Measurements from ENCODE around the gene SPAG6. TPM values are rescaled to one million over a fixed set of nuclear protein-coding genes. Genes with fewer than 3 reads are reported as not detected.
A peak's percentile ranks its signal among the peaks of the same experiment; 100 is the strongest.
"Not testable (repeated sequence)": the region's sequence is repeated elsewhere in the genome, so short reads cannot be mapped to it uniquely, and the experiment has no call there.

The SPAG6 gene
- total RNA-seq, 4 donors from 2014 or later = not detected

DNA sequence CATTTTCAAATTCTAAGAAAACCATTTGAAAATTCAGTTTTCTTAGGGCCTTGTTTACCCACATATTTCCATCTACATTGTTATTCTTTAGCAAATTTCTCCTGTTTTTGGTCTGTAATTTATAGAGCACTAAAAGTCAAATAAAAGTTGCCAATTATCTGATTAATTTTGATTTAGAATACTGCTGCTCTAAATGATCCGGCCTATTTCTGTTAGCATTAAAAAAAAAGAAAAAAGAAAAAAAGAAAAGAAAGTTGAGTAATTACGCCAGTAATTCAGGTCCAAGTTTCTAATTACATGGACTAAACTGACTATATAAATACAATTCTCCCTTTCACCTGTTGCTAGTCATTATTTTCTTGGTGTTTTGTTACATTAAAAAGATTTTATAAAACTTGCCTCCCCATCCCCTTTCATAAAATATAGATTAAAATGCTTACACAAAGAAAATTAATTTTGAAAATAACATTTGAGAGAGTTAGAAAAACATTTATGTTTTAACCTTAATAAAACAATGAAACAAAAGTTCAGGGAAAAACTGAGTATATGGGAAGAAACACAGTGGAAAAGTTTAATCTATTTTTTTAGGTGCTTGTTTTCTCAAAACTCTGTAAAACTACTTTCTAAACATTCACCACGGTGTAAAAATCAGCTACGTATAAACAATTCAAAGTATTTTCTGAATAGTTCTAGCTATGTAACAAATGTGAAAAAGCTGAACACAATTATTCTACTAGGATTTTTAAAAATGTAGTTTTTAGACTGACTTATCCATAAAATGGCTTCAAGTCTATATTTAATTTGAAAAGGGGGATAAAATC lies 35.9 kb upstream of the SPAG6 start:
- WGBS, 2 donors = 91 to 95% methylated on average over 4 of the region's 4 CpGs
- no peak for TF ChIP-seq POLR2A (IDR thresholded peaks at IDR 0.05)
- Histone ChIP-seq H3K4me1 (no peaks in the 10 kb centered on the region), H3K4me3 (no peak overlapping the region), H3K9me3 (no peaks in the 10 kb centered on the region), H3K36me3 (no peaks in the 10 kb centered on the region), H3K27me3 (no peaks in the 10 kb centered on the region), H3K27ac (no peak overlapping the region)
- DNase-seq (ENCODE audit: low spot score in 2 of 2) = no peak

DNA sequence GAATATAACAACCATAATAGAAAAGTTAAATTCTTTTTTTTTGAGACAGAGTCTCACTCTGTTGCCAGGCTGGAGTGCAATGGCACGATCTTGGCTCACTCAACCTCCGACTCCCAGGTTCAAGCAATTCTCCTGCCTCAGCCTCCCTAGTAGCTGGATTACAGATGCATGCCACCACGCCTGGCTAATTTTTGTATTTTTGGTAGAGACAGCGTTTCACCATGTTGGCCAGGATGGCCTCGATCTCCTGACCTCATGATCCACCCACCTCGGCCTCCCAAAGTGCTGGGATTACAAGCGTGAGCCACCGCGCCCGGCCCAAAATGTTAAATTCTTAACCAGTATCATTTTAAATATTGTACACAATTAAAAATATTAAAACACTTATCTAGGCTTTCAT lies 35.3 kb upstream of the SPAG6 start:
- not testable (repeated sequence) for H3K4me3 ChIP-seq; H3K27ac ChIP-seq; DNase-seq (ENCODE audit: low spot score in 2 of 2); H3K27me3 ChIP-seq; H3K9me3 ChIP-seq; H3K4me1 ChIP-seq; H3K36me3 ChIP-seq
- 94 to 96% methylated on average over 10 of the region's 10 CpGs for WGBS, 2 donors

DNA sequence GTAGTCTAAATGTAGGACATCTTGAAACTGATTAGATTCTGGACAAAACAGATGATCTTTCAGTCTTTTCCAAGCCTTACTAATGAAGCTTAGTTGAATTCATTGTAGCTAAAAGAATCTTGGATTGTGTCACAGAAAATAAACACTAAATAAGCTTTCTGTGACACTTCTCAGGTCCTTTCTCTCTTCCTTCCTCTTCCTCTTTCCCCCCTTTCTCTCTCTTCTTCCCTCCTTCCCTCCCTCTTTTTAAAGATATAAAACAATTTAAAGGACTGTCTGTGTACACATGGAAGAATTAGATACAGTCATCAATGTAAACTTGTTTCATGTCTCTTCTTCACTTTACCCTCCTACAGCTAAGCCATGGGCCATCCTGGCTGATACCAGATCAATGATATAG lies 34.4 kb upstream of the SPAG6 start:
- H3K27ac ChIP-seq = no peak overlapping the region
- H3K36me3 ChIP-seq = no peaks in the 10 kb centered on the region
- DNase-seq (ENCODE audit: low spot score in 2 of 2) = no peak
- H3K4me3 ChIP-seq = no peak overlapping the region
- TF ChIP-seq, protein P1, sequence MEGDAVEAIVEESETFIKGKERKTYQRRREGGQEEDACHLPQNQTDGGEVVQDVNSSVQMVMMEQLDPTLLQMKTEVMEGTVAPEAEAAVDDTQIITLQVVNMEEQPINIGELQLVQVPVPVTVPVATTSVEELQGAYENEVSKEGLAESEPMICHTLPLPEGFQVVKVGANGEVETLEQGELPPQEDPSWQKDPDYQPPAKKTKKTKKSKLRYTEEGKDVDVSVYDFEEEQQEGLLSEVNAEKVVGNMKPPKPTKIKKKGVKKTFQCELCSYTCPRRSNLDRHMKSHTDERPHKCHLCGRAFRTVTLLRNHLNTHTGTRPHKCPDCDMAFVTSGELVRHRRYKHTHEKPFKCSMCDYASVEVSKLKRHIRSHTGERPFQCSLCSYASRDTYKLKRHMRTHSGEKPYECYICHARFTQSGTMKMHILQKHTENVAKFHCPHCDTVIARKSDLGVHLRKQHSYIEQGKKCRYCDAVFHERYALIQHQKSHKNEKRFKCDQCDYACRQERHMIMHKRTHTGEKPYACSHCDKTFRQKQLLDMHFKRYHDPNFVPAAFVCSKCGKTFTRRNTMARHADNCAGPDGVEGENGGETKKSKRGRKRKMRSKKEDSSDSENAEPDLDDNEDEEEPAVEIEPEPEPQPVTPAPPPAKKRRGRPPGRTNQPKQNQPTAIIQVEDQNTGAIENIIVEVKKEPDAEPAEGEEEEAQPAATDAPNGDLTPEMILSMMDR (IDR thresholded peaks at IDR 0.05) = no peak
- H3K4me1 ChIP-seq = peaks cover 0 to 8% (median 3%) of the 10 kb centered on the region in 4 donors
- no peaks in the 10 kb centered on the region for H3K9me3 ChIP-seq
- no peaks in the 10 kb centered on the region for H3K27me3 ChIP-seq

DNA sequence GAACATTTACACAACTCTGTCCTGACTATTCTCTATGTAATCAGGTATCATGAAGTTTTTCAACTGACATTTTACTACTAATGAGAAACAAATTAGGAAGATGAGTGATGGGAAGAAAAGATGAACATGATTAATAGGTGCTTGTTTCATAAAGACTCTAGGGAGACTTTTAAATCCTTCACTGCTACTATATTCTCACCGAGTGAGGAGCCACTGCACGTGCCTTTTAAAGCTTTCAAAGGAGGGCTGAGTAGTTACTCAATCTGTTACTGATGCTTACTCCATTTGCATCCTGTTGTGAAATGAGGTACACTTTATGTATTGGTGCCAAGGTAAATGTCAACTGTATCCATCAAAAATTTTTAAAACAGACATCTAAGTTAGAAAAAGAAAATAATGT lies 30.4 kb upstream of the SPAG6 start:
- Histone ChIP-seq H3K4me1 (peaks cover 0 to 37% (median 11%) of the 10 kb centered on the region in 4 donors), H3K9me3 (no peaks in the 10 kb centered on the region), H3K27ac (no peak overlapping the region), H3K27me3 (no peaks in the 10 kb centered on the region), H3K4me3 (no peak overlapping the region), H3K36me3 (no peaks in the 10 kb centered on the region)
- TF ChIP-seq EP300 (IDR thresholded peaks at IDR 0.05) = no peak
- no peak for DNase-seq (ENCODE audit: low spot score in 2 of 2)
- 56 to 59% methylated on average over 2 of the region's 2 CpGs for WGBS, 2 donors

DNA sequence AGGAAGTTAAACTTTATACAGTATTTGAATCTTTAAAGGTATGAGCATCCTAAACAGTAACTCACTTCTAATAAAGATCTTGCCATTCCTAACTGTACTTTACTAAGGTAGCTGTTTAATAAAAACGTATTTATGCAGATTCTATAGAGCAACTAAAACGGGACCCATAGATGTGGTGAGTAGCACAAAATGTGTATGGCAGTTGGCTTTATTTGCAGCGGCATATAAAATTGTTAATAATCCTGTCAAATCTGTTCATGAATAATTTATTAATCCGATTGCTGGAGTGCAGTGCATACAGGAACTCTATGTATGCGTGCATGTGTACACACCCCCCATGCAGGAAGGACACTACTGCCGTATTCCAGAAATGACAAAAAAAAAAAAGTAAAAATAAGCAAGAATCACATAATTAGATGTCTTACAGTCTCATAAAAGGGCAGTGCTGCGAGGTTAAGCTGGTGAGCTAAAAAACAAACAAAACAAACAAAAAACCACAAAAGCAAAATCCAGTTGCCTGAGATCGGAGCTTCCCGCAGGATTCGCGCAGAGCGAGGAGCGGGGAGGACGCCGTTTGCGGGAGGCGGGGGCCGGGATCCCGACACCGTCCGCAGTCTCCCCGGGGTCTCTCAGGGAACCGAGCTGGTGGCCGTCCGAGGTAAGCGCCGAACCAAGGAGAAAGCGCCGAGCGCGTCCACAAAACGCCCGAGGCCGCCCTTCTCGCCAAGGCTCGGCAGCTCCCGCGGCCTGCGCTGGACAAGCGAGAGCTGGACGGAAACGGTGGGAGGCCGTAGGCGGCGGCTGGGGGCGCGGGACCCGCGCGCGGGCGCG lies 29.6 kb upstream of the SPAG6 start:
- Histone ChIP-seq H3K9me3 (no peaks in the 10 kb centered on the region), H3K4me3 (peak overlapping the region; percentile 64 to 90 (median 84)), H3K27me3 (no peaks in the 10 kb centered on the region), H3K4me1 (peaks cover 0 to 40% (median 11%) of the 10 kb centered on the region in 4 donors), H3K27ac (peak overlapping the region; percentile 94 to 97 (median 96)), H3K36me3 (no peaks in the 10 kb centered on the region)
- TF ChIP-seq, protein P1 (IDR thresholded peaks at IDR 0.05) = no peak
- TF ChIP-seq EP300 (IDR thresholded peaks at IDR 0.05) (no peak), POLR2A (IDR thresholded peaks at IDR 0.05) (no peak)
- 1% methylated on average over 44 to 52 of the region's 53 CpGs for WGBS, 2 donors
- DNase-seq (ENCODE audit: low spot score in 2 of 2) = peak in 1 of 2 donors; percentile 14

DNA sequence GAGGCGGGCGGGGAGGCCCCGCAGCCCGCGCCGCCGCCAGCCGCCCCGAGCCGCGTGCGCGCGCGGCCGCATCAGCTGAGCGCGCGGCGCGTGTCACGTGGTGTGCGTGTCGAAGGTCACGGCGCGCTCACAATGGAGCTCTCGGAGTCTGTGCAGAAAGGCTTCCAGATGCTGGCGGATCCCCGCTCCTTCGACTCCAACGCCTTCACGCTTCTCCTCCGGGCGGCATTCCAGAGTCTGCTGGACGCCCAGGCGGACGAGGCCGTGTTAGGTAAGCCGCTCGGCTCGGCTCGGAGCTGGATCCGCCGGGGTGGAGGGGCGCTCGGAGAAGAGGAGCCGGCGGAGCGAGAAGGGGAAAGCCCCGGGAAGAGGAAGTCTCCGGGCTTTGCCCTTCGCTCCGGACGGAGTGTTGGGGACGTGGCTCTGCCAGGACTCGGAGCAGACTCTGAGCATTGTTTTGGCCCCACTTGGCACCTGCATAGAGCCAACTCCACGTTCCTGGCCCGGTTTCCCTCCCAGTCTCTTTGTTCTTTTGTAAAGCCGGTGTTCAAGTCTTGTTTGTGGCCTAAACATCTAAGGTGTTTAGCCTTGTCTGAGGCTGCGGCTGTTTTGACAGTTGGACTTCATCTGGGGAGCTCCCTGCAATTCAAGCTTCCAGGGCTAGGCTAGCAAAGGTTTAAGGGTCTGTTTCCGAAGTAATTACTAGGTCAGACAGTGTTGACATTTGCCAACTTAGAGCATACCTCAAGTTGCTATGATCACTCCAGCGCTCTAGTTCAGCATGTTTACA lies 28.8 kb upstream of the SPAG6 start, which contains the start of gene COMMD3:
TSS of gene COMMD3 (plus strand) at position 103 of the 790 bp plus-strand sequence. CDS start at position 133, 30 bp downstream.
- peak within 1 kb of the TSS; percentile 94 to 97 (median 96) for H3K27ac ChIP-seq
- TF ChIP-seq, protein P1 (IDR thresholded peaks at IDR 0.05) = peak in 1 of 5 experiments; percentile 19
- TF ChIP-seq POLR2A (IDR thresholded peaks at IDR 0.05) = peak; percentile 85 to 95
- TF ChIP-seq EP300 (IDR thresholded peaks at IDR 0.05) = peak in 1 of 2 donors; percentile 96
- peak; percentile 81 to 85 for DNase-seq (ENCODE audit: low spot score in 2 of 2)
- H3K4me3 ChIP-seq = peak within 1 kb of the TSS; percentile 64 to 90 (median 84)
- H3K9me3 ChIP-seq = no peaks in the 10 kb centered on the region
- H3K36me3 ChIP-seq = no peaks in the 10 kb centered on the region
- no peaks in the 10 kb centered on the region for H3K27me3 ChIP-seq
- H3K4me1 ChIP-seq = peaks cover 0 to 40% (median 11%) of the 10 kb centered on the region in 4 donors
- WGBS, 2 donors = 1 to 3% methylated on average over 25 to 59 of the region's 63 CpGs

Data from tibial nerve (tissue), 4 donors.